Measurements from ENCODE around the gene DCAF10.

The DCAF10 gene

GRCh38 chr9:37775216-37775919, 25.2 kb upstream of the DCAF10 start:
- H3K36me3 ChIP-seq (ENCODE audit: control insufficient read depth, insufficient read depth, low read length), result peaks cover 13% of the 10 kb centered on the region
- no peak for TF ChIP-seq CTCF (IDR thresholded peaks at IDR 0.05; ENCODE audit: insufficient read depth, low read length, poor library complexity, severe bottlenecking)
- H3K27me3 ChIP-seq (replicated peaks; ENCODE audit: control insufficient read depth, insufficient read depth, low read length), result no peaks in the 10 kb centered on the region
- no peak overlapping the region for H3K4me3 ChIP-seq (replicated peaks; ENCODE audit: low read depth, low read length)
- DNase-seq (ENCODE audit: extremely low read depth, insufficient read length), result no peak

- Histone ChIP-seq H3K27me3 (replicated peaks; ENCODE audit: control insufficient read depth, insufficient read depth, low read length) (no peaks in the 10 kb centered on the region), H3K4me3 (replicated peaks; ENCODE audit: low read depth, low read length) (no peak overlapping the region), H3K36me3 (ENCODE audit: control insufficient read depth, insufficient read depth, low read length) (peaks cover 13% of the 10 kb centered on the region)
- TF ChIP-seq CTCF (IDR thresholded peaks at IDR 0.05; ENCODE audit: insufficient read depth, low read length, poor library complexity, severe bottlenecking), result no peak
- DNase-seq (ENCODE audit: extremely low read depth, insufficient read length), result no peak
These were observed 24.3 kb upstream of the DCAF10 start for GRCh38 chr9:37776328-37776727.

- Histone ChIP-seq H3K4me3 (replicated peaks; ENCODE audit: low read depth, low read length) (no peak overlapping the region), H3K27me3 (replicated peaks; ENCODE audit: control insufficient read depth, insufficient read depth, low read length) (no peaks in the 10 kb centered on the region)
- no peak for TF ChIP-seq CTCF (IDR thresholded peaks at IDR 0.05; ENCODE audit: insufficient read depth, low read length, poor library complexity, severe bottlenecking)
These were observed 22.1 kb upstream of the DCAF10 start for GRCh38 chr9:37778534-37778933.

GRCh38 chr9:37784291-37784615, 16.3 kb upstream of the DCAF10 start:
- no peak for DNase-seq (ENCODE audit: extremely low read depth, insufficient read length)
- no peak for TF ChIP-seq CTCF (IDR thresholded peaks at IDR 0.05; ENCODE audit: insufficient read depth, low read length, poor library complexity, severe bottlenecking)
- Histone ChIP-seq H3K4me3 (replicated peaks; ENCODE audit: low read depth, low read length) (peak overlapping the region; percentile 87), H3K36me3 (ENCODE audit: control insufficient read depth, insufficient read depth, low read length) (peaks cover 8% of the 10 kb centered on the region), H3K27me3 (replicated peaks; ENCODE audit: control insufficient read depth, insufficient read depth, low read length) (no peaks in the 10 kb centered on the region)

More at GRCh38 chr9:37778534-37778933, 22.1 kb upstream of the DCAF10 start:
- DNase-seq (ENCODE audit: extremely low read depth, insufficient read length), result no peak
- H3K36me3 ChIP-seq (ENCODE audit: control insufficient read depth, insufficient read depth, low read length), result peaks cover 17% of the 10 kb centered on the region

GRCh38 chr9:37784616-37785483, 15.7 kb upstream of the DCAF10 start, which contains the start of gene EXOSC3:
Gene EXOSC3, minus strand, starts transcription at chr9:37785064. Its CDS starts 20 bp downstream, at chr9:37785044.
- no peaks in the 10 kb centered on the region for H3K27me3 ChIP-seq (replicated peaks; ENCODE audit: control insufficient read depth, insufficient read depth, low read length)
- H3K4me3 ChIP-seq (replicated peaks; ENCODE audit: low read depth, low read length), result peak within 1 kb of the TSS; percentile 87
- no peak for TF ChIP-seq CTCF (IDR thresholded peaks at IDR 0.05; ENCODE audit: insufficient read depth, low read length, poor library complexity, severe bottlenecking)
- DNase-seq (ENCODE audit: extremely low read depth, insufficient read length), result peak; percentile 90
- peaks cover 8% of the 10 kb centered on the region for H3K36me3 ChIP-seq (ENCODE audit: control insufficient read depth, insufficient read depth, low read length)

Measured in GM06990 (cell line).